SHP77 (cell line): ENCODE results near the gene SUPT3H.

Experiments
- DNase-seq, 2 experiments: peaks; one replicate each; lab custom pipeline; 2025; lab: John Stamatoyannopoulos, UW

Gene SUPT3H

DNA sequence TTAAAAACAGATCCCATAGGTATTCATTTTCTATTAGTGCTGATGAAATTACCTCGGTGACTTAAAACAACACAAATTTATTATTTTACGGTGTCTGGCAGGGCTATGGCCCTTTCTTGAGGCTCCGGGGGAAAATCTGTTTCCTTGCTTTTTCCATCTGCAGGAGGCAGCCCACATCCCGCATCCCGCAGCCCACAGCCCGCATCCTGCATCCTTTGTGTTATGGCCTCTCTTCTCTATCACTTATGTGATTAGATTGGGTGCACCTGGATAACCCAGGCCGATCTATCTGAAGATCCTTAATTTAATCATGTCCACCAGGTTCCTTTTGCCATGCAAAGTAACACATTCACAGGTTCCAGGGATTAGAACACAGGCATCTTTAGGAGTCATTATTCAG lies 582.4 kb downstream of the SUPT3H start:
- no peak for DNase-seq

DNA sequence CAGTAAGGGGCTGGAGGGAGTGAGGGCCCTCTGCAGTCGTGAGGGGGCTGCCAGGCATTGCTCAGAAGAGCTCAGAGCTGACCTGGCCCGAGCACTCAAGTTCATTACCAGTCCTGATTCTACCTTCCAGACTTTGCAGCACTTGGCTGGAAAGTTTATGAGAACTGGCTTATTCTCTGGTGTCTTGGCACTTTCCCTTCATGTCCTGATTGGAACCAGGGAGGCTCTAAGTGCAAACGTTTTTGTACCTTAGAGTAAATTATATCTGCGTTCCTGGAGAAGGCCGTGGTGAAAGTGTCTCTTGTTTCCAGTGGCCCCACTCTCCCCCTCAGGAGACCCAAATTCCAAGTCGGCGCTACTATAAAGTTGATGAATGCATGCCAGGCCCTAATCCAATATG lies 587.9 kb downstream of the SUPT3H start:
- no peak for DNase-seq

DNA sequence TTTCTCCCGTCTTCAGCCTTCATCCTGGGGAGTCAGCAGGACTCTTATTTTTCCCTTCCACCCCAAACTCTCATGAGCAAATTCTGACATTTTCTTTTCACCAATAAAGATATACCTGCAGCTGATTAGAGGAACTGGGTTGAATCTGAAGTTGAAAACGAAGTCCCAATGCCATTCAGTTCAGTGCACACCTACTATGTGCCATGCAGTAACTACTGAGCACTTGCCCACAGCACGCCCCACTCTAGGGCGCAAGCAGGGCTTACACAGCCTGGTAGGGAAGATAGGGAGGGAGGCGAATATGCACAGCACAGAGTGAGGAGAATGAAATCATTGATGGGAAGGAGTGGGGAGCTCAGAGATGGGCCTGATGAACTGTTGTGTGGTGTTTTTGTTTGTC lies 588.7 kb downstream of the SUPT3H start:
- DNase-seq = no peak

DNA sequence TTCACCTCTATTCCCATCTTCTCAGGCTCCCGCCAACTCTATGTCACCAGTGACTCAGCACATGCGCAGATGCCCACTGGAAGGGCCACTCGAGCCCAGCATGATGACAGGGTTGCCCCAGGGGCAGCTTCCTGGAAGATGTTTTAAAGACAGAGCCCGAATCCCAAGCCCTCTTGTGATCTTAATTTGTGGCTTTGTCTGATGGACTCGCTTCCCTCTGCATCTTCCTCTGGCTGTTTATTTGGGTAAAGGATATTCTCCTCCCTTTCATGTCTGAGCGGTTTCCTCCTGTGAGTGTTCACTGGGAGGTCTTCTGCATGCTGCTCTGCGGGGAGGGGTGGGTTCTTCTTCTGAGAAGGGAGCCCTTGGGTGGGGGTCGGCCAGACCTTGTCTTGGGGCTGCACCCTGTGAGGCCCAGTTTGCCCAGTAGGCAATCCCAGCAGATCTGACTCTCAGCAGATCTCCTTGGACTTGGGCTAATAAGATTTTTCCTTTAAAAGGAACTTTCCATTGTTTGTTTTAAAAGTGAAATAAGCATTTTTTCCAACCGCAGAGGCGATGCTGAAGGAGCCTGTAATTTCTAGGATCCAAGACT lies 589.2 kb downstream of the SUPT3H start:
- no peak for DNase-seq

DNA sequence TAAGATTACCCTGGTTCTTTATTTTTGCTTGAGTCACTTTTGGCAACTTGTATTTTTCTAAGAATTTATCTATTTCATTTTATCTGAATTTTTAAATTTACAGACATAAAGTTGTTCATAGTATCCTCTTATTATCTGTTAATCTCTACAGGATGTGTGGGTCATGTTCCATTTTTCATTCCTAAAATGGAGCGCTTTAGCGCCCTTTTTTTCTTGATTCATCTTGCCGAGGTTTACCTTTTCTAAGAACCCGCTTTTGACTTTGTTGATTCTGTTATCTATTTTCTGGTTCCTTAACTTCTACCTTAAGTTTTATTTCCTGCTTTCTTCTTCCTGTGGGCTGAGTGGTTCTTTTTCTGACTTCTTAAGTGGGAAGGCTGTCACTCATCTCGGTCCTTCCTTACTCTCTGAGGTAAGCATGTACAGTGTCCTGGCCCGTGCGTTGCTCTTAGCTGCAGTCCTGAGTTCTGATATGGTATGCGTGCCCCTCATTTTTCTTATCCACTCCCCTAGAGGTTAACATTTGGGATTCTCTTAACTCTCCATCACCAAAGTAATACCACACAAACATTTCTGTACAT lies 590.4 kb downstream of the SUPT3H start:
- DNase-seq = no peak

DNA sequence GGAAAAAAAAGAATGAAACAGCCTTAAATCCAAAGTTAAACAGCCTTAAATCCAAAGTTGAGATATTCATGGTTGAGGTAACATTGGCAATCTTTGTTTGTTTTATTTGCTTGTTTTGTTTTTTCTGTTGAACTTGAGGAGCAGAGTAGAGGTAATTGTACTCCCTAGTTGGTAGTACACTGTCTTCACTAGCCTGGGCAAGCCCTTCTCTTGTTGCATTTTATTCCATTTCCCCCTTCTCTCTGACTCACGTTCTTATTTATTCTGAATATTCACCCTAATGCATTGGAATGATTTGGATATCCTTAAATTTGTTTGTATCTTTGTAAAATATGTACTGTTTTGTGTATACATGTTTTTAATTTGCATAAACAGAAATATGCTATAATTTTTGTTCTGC lies 592.6 kb downstream of the SUPT3H start:
- DNase-seq = no peak

DNA sequence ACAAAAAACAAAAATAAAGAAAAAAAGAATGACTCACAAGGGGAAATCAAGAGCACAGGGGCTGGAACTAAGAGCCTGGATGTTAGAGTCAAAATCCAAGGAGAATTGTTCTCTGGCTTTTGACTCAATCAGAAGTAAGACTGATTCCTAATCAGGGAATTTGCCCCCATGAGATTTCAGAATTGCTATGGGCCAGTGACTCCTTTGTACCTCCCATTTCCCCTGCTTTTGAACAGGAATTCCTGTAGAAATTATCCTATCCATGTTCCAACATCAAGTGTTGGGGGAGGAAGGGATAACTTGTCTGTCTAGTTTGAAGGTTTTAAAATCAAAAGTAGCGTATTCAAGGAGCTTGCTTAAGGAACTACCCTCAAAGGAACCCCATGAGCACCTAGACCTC lies 593.5 kb downstream of the SUPT3H start:
- DNase-seq = no peak

DNA sequence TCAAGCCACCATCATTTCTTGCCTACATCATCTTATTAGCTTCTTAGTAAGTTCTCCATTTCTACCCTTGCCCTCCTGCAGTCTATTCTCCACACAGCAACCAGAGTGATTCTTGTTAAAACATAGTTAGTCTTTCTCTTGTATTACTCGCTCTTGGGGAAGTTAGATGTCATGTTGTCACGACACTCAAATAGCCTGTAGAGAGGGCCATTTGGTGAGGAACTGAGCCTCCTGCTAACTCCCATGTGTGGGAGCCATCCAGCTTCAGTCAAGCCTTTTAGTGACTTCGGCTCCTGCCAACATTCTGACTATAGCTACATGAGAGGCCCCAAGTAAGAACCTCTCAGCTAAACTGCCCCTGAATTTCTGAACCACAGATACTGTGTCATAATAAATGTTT lies 594.8 kb downstream of the SUPT3H start:
- DNase-seq = no peak

DNA sequence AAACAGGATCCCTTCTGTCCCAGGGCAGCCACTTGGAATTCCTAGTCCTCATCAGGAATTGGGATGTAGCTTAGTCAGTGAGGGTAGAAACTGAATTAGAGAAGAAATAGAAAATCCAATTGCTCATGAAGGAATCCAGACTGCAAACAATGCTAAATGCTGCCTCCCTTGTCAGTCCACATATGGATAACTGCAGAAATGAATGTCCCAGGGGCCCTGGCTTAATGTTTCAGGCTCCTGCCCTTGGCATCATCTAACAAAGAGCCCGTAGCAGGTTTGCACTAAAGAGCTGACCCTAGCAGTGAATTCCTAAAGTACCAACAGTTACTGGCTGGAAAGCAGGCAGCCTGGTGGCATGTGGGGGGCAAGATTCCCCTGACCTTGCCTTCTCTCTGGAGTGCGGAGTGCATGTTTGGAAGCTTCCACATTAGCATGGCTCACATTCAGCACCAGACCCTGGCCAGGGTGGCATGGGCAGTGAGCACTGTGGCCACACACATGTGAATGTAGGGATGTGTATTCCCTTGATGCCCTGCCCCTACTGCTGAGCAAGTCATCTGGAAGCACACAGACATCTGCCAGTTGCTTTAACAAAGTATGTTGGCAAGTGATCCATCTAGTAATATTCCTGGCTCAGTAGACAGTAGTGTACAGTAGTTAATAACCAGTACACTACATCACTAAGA lies 595.7 kb downstream of the SUPT3H start:
- DNase-seq = no peak

DNA sequence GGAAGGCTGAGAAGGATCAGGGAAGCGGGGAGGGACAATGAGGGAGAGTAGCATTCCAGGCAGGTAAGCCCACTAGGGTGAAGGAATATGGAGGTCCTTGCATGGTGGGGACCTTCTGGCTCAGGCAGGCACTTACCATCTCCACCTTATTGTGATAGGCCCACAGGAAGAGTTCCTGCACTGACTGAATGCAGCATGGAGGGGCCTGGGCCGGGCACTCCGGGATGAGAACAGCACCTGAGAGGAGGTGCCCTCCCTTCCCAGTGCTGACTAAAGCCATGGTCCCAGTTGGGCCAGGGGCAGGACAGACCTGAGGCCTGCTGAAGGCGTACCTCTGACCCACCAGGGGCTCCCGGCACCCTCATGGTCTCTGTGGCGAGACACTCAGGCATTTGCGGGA lies 597.6 kb downstream of the SUPT3H start:
- DNase-seq = no peak

DNA sequence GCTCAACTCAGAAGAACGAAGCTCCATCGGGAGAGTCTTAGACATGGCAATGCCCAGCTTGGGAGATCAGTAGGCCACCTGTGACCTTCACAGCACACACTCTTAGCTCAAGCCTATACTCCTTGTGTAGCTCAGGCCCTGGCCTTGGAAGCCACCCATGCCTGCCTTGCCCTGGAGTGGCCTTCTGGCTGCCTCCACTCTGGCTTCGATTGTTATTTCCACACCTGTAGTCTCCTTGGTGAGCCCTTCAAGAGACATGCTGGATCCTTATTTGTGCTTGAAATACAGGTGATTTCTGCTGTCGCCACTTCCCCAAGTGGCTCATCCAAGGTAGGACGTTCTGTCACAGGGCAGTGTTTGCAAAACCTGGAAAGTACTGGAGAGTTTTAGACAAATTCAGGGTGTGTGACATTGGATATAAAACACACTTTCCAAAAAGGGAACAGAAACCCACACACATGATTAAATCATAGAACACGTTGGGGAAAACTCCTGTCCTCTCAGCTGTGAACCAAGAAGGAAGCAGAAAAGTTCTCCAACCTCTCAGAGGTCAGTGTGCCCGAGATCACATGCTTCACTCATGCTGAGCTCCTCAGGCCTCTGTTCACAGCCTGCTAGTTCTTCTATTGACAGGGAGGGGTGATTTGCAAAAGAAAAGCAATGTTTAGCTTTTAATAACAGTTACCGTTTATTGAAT lies 598.5 kb downstream of the SUPT3H start:
- DNase-seq = no peak
